Ovary (tissue), 9 donors: Measurements from ENCODE around the gene RAB27A. TPM values are rescaled to one million over a fixed set of nuclear protein-coding genes. Genes with fewer than 3 reads are reported as not detected.

Experiments
- DNase-seq, 5 donors: peaks; one replicate each; pipeline ENCODE4 v3.0.0-alpha.2; 2019 to 2020
- H3K27ac ChIP-seq, 2 donors: fragments of 200-600 bp; one replicate each; pipeline versions ENCODE4 v1.5.1 to v1.8.0; 2019 to 2022
- H3K27me3 ChIP-seq: fragments of 200-600 bp; one replicate; pipeline ENCODE4 v1.8.0; 2022
- H3K36me3 ChIP-seq: fragments of 200-600 bp; sonication (generic); one replicate; pipeline ENCODE4 v1.5.1; 2019
- H3K4me1 ChIP-seq: one replicate; pipeline ENCODE4 v1.8.1; 2013; ENCODE audit warnings: mild to moderate bottlenecking, moderate library complexity; ENCODE audit not compliant: insufficient read depth
- H3K4me3 ChIP-seq: fragments of 200-600 bp; sonication (generic); one replicate; pipeline ENCODE4 v1.5.1; 2017
- H3K9me3 ChIP-seq, 2 donors: fragments of 200-600 bp in 1 of 2; sonication (generic) in 1 of 2; one replicate each; pipeline versions ENCODE4 v1.5.1 to v1.8.1; 2013 to 2019; ENCODE audit warnings: mild to moderate bottlenecking in 1 of 2, moderate library complexity in 1 of 2
- CTCF ChIP-seq, 3 donors: fragments of 450-650 bp in 2 of 3; fragments of 200-600 bp in 1 of 3; IDR thresholded peaks; one replicate each; pipeline versions ENCODE4 v1.5.1 to v1.8.0; 2016 to 2022; ENCODE audit warnings: antibody characterized with exemption in 3 of 3, mild to moderate bottlenecking in 1 of 3
- EP300 ChIP-seq: sonication (generic); formaldehyde crosslinking; IDR thresholded peaks from one replicate; pipeline ENCODE4 v1.6.1; 2017; ENCODE audit warnings: antibody characterized with exemption
- POLR2A ChIP-seq: fragments of 450-650 bp; IDR thresholded peaks from one replicate; pipeline ENCODE4 v1.6.1; 2017; ENCODE audit warnings: antibody characterized with exemption, mild to moderate bottlenecking, moderate library complexity
- WGBS, 3 donors: extraction: QIAGEN DNeasy Blood & Tissue Kit in 1 of 3; methylation state at CpG; one replicate each; pipeline versions ENCODE4 v1.1.5 to v1.1.7; 2013 to 2017; 5-methylcytosine and 5-hydroxymethylcytosine counted together
- intact Hi-C, 4 donors: fragments of 100-400 bp; cut with DNase I; formaldehyde crosslinking; loops; one replicate each; pipeline versions ENCODE4 v1.11.0 to v1.15.1; 2022 to 2023
- polyA plus RNA-seq, 2 donors: library from polyadenylated mRNA; stranded (reverse); fragments of 200-250 nt in 1 of 2; fragments of 350-450 nt in 1 of 2; fragmentation: Illumina TruSeq in 1 of 2; extraction: RNeasy Lipid Tissue Mini Kit (QIAGEN cat#74804) in 1 of 2; gene quantifications; one replicate each; pipeline ENCODE4 v1.2.3, GENCODE V29; 2013 to 2014
- total RNA-seq, 7 donors: library from RNA; depleted of rRNA in 2 of 7; stranded (reverse); fragments of >200 nt in 2 of 7; fragmentation: NEBNext Ultra II Directional in 3 of 7; extraction: Animal tissue kit (Norgen Biotek cat#: 25700) in 3 of 7; gene quantifications; one replicate each; pipeline versions ENCODE4 v1.1.0 to v1.2.4, GENCODE V29; 2016 to 2023
- donor health status: DM: no; HTN: no; CAD: no; lungs with moderate emphysema.
- donor health status: DM: no; HTN: no; CAD: no.
- donor health status: Bipolar disorder and iron deficiency.
- donor health status: DM: yes; HTN: yes; CAD: no.
- donor health status: DM: no; HTN: no; CAD: no.
- donor health status: DM: yes; HTN: yes; CAD: no.

The RAB27A gene
- total and polyA plus RNA-seq, 9 donors: 5.8 to 38.0 (median 12.1) TPM

GRCh38 chr15:55235546-55236036 lies 54.0 kb downstream of the RAB27A start:
- no peaks in the 10 kb centered on the region for H3K4me1 ChIP-seq
- intact Hi-C loops: no loop called here
- 92 to 97% (median 96%) methylated on average over 4 of the region's 4 CpGs for WGBS, 3 donors

GRCh38 chr15:55234800-55235104 lies 54.9 kb downstream of the RAB27A start:
- intact Hi-C loops: no loop called here
- H3K27me3 ChIP-seq: no peaks in the 10 kb centered on the region
- 93 to 100% (median 97%) methylated on average over 1 of the region's 1 CpG for WGBS, 3 donors
- H3K9me3 ChIP-seq: no peaks in the 10 kb centered on the region
- no peak for DNase-seq
- H3K27ac ChIP-seq: no peak overlapping the region
- H3K4me3 ChIP-seq: no peak overlapping the region
- no peaks in the 10 kb centered on the region for H3K4me1 ChIP-seq
- TF ChIP-seq POLR2A: no peak
- TF ChIP-seq CTCF (IDR thresholded peaks at IDR 0.05): no peak
- no peak for TF ChIP-seq EP300
- no peaks in the 10 kb centered on the region for H3K36me3 ChIP-seq

More at GRCh38 chr15:55235546-55236036, 54.0 kb downstream of the RAB27A start:
- H3K36me3 ChIP-seq: no peaks in the 10 kb centered on the region
- H3K4me3 ChIP-seq: no peak overlapping the region
- no peaks in the 10 kb centered on the region for H3K27me3 ChIP-seq
- no peaks in the 10 kb centered on the region for H3K9me3 ChIP-seq
- TF ChIP-seq POLR2A (no peak), CTCF (IDR thresholded peaks at IDR 0.05) (no peak), EP300 (no peak)
- H3K27ac ChIP-seq: no peak overlapping the region
- no peak for DNase-seq

DNA sequence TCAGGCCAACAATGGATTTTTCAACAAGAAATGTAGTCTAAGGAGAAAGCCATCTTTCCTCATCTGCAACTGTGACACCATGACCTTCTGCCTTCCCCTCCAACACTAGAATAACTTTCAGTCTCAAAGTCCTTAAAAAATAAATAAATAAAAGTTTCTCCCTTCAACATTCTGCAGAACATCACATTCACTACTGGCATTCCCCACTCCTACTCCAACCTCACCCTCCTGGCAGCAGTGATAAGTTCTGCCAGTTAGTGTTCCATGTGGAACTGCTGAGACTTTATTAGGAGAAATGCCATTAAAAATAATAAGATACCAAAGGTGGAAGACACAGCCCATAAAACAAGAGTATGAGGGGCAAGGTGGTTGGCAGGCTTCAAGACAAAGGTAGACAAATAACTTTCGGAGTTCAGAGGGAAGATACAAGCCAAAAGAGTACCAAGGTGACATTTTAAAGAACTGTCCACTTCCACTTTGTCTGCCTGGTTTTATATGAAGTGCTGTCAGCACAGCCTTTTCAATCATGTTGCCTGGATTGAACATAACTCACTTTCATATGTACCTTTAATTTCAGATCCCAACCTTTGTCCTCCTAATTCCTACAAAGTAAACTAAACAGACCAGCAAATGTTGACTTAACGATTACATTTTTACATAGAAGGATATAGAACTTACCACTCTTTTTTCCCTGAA lies 55.4 kb downstream of the RAB27A start:
- 94 to 99% (median 96%) methylated on average over 2 of the region's 2 CpGs for WGBS, 3 donors
- Histone ChIP-seq H3K4me1 (no peaks in the 10 kb centered on the region), H3K9me3 (no peaks in the 10 kb centered on the region), H3K27me3 (no peaks in the 10 kb centered on the region), H3K36me3 (no peaks in the 10 kb centered on the region), H3K27ac (no peak overlapping the region), H3K4me3 (no peak overlapping the region)
- intact Hi-C loops: no loop called here
- TF ChIP-seq POLR2A (no peak), EP300 (no peak), CTCF (IDR thresholded peaks at IDR 0.05) (no peak)
- no peak for DNase-seq

DNA sequence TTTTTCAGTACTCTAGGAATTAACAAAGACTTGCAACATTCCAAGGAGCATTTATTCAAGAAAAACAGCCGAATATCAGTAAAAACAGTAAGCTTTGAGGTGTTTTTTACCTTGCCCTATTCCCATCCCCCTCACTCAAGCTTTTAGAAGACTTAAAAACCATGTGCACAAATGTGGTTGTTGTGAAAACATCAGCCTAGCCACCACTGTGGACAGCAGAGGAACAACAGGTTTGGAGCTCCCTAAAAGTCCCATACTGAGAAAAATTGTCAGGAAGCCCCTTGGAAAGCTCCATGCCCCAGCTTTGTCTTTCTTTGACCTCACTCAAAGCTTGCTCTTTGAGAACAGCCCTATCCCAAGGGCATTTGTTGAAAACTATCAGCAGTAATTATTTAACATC lies 58.2 kb downstream of the RAB27A start:
- Histone ChIP-seq H3K27ac (no peak overlapping the region), H3K36me3 (no peaks in the 10 kb centered on the region), H3K27me3 (no peaks in the 10 kb centered on the region), H3K4me1 (no peaks in the 10 kb centered on the region), H3K4me3 (no peak overlapping the region), H3K9me3 (no peaks in the 10 kb centered on the region)
- TF ChIP-seq POLR2A (no peak), CTCF (IDR thresholded peaks at IDR 0.05) (no peak), EP300 (no peak)
- WGBS, 3 donors: 95 to 96% (median 95%) methylated on average over 1 of the region's 1 CpG
- no peak for DNase-seq
- intact Hi-C loops: no loop called here
